NCI-H446 (cell line): ENCODE data around the gene MAN2B1.
"Not testable (repeated sequence)": the region's sequence is repeated elsewhere in the genome, so short reads cannot be mapped to it uniquely, and the experiment has no call there.

ENCODE experiments used
- DNase-seq, 2 experiments: peaks; one replicate each; lab custom pipeline; 2025; lab: John Stamatoyannopoulos, UW

The MAN2B1 gene

DNA sequence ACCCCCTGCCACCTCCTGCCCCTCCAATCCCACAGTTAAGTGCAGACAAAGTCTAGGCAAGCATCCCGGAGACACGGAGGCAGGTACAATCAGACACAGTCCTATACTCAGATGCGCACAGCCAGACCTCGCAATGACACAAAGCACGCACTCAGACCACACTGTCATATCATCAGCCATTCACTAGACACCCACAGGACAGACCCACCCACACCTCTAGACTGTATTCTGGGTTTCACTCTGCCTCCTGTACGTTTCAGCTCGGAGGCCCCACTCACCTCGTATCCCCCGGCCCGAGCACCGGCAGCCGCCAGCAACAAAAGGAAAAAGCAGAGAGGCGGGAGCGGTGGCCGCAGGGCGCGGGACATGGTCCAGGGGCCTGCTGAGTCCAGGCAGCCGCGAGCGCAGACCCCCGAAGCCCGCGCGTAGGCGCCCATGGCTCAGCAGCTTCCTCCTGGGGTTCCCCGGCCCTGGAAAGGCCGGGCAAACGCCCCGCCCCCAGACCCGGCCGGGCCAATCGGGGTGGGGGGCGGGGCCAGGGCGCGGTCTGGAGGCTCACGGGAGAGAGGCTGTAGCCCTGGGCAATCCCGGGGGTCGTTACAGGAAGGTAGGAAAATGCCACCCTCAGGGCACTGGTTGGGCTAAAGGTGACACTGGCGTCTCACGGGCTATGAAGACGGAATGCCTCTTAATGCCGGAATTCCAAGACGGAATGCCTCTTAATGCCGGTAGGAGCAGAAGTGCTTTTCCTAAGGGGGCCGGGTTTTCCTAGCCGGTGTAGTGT, at the start of gene MAN2B1, which contains the start of gene WDR83:
Gene MAN2B1, minus strand, starts transcription at position 478 of the 784 bp plus-strand sequence. Its CDS starts 41 bp downstream, at position 437.
Gene WDR83, plus strand, starts transcription at position 543 of the 784 bp plus-strand sequence. CDS start 2,984 bp downstream, outside the sequence.
- DNase-seq: peak; percentile 34 to 83

- DNase-seq: no peak
Measured at GRCh38 chr19:12715929-12716328, 49.4 kb upstream of the MAN2B1 start.

DNA sequence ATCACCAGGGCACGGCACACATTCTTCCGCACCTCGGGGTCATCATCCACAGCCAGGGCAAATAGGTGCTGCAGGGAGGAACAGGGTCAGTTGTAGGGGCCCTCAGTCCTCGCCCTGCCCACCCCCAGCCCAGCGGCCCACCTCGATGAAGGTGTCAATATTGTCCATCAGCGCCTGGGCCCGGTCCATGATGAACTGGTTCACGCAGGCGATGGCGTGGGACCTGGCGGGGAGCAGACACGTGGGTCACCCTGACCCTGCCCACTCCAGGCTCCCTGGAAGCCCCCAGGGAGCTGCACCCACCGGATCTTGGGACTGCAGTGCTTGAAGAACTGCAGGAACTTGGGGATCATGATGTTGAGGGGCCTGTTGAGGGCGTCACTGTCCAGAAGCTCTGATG, 48.6 kb upstream of the MAN2B1 start:
- no peak for DNase-seq

DNA sequence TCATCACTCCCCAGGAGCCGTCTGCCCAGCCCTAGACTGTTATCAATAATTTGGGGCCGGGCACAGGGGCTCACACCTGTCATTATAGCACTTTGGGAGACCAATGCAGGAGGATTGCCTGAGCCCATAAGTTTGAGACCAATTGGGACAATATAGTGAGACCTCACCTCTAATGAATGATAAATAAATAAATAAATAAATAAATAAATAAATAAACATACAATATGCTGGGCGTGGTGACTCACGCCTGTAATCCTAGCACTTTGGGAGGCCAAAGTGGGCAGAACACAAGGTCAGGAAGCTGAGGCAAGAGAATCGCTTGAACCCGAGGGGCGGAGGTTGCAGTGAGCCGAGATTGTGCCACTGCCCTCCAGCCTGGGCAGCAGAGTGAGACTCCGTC, 46.8 kb upstream of the MAN2B1 start:
- not testable (repeated sequence) for DNase-seq

DNA sequence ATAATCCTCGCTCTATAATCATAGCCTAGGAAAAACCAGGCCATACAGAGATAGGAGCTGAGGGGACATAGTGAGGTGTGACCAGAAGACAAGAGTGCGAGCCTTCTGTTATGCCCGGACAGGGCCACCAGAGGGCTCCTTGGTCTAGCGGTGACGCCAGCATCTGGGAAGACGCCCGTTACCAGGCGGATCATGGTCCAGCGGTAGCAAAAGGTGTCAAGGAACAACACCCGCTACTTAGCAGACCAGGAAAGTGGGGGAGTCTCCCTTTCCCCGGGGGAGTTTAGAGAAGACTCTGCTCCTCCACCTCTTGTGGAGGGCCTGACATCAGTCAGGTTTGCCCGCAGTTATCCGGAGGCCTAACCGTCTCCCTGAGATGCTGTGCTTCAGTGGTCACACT, 45.5 kb upstream of the MAN2B1 start:
- not testable (repeated sequence) for DNase-seq

DNA sequence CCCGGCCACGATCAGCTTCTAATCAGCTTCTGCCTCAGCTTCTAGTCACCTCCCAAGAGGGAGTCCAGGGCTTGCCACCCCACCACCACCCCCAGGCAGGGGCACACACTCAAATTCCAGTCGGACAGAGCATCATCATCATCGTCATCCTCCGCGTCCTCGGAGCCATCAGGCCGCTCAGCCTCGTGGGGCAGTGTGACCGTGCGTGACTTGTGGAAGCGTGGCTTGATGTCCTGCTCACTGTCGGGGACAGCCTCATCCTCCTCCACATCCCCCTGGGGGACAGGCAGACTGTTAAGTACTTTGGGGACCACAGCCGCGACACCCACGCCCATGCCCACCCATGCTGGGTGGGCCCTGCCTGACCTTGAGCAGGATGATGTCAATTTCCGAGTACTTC, 44.6 kb upstream of the MAN2B1 start:
- DNase-seq: no peak

DNA sequence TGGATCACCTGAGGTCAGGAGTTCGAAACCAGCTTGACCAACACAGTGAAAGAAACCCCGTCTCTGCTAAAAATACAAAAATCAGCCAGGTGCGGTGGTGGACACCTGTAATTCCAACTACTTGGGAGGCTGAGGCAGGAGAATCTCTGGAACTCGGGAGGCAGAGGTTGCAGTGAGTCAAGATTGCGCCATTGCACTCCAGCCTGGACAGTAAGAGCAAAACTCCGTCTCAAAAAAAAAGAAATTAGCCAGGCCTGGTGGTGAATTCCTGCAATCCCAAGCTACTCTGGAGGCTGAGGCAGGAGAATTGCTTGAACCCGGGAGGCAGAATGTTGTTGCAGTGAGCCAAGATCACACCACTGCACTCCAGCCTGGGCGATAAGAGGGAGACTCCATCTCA, 42.1 kb upstream of the MAN2B1 start:
- no peak for DNase-seq

DNA sequence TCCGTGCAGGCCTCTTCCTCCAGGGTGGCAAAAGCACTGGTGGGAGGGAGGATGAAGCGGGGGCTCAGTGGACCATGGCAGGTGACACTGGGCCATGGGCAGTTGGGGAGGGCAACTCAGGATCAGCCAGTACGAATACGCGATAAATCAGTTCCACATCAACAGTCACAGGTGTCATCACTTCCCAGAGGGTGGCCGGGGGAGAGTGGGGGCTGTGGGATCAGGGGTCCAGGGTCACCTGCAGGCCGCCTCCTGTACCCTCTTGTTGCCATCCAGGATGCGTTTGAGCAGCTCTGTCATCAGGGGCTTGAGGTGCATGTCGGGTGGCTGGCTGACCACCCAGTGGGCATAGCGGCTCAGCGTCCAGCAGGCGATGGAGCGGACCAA, 39.8 kb upstream of the MAN2B1 start:
- DNase-seq: no peak

DNA sequence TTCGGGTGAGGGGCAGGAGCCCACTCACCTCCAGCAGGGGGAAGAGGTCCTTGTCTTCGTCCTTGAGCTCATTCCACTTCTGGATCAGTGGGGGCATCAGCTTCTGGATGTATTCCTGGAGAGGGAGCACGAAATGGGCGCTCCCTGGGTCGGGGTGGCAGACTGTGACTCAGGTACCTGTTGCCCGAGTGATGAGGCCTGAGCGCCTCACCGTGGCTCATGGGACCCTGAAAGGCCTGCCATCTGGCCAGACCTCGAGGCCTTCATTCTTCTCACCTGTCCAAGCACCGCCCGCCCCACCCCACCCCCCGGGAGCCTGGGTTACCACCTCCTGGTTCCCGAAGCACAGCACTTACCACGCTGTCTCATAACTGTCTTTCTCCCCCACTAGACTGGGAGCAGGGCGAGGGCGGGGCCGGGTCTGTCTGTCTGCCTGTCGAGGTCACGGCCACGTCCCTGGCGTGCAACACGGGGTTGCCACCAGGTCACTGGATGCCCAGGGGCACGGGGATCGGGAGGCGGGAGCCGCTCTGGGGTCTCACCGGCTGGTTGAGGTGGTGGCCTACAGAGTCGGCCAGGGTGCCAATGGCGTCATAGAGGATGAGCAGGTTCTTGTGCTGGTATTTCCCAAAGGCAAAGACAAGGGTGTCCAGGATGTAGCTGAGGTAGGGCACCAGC, 39.3 kb upstream of the MAN2B1 start:
- DNase-seq: no peak

DNA sequence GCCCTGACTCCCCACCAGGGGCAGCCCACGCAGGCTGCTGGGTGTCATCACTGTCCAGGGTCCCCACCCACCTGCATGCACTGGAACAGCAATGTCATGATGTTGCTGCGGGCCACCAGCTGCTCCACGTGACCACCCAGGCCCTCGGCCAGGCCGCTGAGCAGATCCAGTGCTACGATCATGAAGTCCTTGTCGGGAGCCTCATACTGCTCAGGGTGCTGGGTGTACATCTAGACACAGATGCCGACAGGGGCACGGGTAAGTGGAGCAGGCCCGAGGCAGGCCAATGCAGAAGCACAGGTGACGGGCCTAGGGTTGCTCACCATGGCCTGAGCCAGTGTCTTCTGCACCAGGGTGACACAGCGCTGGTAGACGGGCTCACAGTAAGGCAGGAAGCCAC, 38.6 kb upstream of the MAN2B1 start:
- no peak for DNase-seq

DNA sequence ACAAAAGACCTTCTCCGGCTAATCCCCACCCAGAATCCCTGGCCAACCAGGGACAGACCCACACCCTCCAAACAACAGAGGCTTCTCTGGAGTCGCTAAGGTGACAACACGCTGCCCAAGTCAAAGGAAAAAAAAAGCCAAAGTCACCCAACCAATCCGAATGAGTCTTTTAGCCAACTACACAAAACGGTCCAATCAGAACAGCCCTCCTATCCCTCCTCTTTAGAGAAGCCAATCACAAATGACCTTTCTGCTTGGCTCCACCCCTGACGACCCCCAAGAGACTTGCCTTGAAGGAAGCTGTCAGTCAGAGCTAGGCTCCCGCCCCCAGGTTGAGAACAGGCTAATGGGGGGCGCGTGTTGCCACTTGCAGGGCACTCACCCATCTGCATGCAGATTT, 36.5 kb upstream of the MAN2B1 start:
- DNase-seq: peak; percentile 47 to 52

DNA sequence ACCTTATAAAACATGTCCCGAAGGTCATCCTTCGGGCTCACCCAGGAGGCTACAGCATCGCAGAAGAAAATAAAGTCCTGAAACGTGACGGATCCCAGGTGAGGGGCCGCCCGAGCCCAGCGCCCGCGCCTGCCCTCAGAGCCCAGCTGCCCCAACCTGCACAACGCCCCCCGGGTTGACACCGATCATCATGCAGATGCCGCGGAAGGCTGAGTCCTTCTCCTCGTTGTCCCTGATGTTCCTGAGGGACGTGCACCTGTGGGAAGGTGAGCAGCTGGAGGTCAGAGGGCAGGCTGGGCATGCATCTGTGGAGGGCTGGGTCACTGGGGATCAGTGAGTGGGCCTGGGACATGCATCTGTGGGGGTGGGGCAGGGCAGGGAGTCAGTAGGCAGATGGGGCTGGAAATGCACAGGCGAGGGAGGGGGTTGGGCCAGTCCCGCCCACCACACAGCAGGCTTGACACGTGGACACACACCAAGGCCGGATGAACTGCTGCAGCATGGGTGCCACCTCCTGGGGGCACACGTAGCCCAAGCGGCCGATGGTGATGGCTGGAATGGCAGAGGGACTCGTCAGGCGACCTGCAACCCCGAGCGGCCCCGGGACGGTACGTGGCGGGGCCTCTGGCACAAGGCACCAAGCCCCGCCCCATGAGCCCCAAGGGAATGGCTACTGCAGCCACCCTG, 35.2 kb upstream of the MAN2B1 start:
- no peak for DNase-seq

GRCh38 chr19:12698138-12698537, 31.6 kb upstream of the MAN2B1 start:
- DNase-seq: no peak

GRCh38 chr19:12697425-12697824, 30.9 kb upstream of the MAN2B1 start:
- not testable (repeated sequence) for DNase-seq

DNA sequence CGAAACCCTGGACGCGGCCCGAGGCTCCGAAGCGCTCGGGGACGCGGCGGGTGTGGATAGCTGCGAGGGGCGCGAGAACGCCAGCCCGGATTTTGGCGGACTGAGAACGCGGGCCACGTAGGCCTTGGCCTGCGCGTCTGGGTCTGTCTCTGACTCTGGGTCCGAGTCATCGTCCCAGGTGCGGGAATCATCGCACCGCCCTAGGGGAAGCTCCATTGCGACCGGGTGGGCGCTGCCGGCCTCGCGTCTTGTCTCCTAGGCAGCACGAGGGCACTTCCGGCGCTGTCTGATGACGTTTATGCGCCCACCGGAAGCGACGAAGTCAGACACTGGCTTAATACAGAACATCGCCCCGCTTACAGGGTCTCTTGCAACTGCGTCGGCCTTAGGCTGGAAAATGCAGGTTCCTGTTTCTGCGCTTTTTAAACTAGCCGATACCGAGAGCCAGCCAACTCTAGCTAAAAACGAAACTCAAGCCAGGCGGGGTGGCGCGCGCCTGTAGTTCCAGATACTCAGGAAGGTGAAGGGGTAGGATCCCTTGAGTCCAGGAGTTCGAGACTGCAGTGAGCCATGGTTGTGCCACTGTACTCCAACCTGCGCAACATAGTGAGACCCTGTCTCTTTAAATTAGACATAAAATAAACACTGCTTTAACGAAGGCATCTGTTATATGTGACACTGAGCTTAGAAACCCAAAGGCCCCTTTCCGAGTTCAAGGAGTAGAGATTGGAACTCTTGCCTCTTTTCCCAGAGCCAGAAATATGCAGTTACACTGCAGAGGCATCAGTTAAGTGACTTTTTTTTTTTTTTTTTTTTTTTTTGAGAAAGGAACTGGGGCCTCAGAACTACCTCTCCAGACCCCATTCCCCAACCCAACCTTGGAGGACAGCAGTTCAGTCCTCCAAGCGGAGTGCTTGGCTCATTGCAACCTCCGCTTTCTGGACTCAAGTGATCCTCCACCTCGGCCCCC, 30.1 kb upstream of the MAN2B1 start, which contains the start of gene FBXW9:
Gene FBXW9, minus strand, starts transcription at position 266 of the 970 bp plus-strand sequence. Its CDS starts 50 bp downstream, at position 216.
- peak; percentile 92 to 97 for DNase-seq

- DNase-seq: no peak
Measured at GRCh38 chr19:12695997-12696365, 29.4 kb upstream of the MAN2B1 start.

- no peak for DNase-seq
Measured at GRCh38 chr19:12695514-12695913, 29.0 kb upstream of the MAN2B1 start.

DNA sequence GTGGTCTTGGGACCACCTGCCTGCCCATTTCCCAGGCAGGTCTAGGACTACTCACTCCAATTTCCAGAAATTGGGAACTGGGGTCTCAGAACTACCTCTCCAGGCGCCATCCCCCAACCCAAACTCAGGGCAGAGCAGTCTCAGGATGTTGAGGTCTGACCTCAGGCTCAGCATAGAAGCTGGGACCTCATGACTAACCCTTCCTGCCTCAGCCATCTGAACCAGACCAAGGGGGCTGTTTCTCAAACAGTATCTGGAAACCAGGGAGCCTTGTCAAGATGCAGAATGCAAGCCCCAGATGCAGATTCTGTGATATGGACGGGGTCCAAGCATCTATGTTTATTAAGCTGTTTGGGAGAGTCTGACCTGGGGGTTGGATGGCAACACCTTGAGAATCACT, 28.6 kb upstream of the MAN2B1 start:
- no peak for DNase-seq

DNA sequence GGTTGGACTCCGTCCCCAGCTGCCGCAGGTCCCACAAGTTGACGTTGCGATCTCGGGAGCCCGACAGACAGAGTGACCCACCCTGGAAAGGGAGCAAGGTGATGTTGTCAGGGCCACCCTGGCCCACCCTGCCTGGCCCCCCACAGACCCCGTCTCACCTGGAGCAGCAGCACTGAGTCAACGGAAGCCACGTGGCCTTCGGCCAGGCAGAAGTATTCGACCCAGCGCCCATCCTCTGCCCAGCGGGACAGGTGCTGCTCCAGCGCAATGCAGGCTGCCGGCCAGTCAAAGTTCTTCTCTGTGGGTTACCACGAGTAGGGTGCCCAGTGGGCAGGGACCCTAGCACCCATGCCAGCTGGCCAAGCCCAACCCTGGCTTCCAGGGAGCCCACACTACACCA, 28.1 kb upstream of the MAN2B1 start:
- no peak for DNase-seq

DNA sequence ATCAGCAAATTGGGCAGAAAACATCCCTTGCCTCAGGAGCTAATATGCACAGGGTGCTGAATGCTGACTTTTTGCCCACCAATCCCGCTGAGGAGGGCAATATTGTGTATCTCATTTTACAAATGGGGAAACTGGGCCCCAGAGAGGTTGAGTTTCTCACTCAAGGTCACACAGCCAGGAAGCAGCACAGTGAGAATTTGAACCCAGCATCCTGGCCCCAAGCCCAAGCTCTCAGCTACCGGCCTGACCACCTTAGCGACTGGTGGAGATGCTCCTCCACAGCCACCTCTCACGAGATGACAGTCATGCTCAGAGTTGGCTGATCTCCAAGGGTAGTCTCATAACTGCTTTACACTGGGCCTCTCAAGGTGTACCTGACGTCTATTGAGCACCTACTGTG, 26.4 kb upstream of the MAN2B1 start:
- DNase-seq: no peak

DNA sequence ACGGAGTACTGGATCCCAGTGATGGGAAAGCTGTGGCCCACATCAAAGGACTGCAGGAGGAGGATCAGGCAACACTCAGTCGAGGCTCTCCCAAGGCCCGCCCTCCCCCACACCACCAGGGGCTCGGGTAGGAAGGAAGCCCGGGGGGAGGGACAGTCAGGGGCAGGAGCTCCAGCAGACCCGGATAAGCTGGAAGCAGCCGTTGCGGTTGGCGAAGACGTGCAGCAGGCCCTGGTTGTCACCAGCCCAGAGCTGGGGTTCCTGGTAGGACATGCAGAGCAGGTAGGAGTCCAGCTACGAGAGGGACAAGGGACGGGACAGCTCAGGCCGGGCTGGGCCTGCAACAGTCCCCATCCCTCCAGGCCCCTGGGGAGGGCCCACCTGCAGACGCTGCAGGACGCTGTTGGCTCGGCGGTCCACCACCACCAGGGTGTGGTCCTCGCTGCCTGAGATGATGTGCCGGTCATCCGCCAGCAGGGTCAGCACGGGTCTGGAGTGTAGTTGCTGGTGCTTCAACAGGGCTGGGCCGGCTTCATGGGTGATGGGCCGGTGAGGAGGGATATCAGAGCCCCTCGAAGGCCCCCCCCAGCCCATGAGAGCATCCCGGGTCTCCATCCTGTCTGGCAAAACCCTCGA, 23.2 kb upstream of the MAN2B1 start:
- no peak for DNase-seq
